SU-DHL-6 (cell line): ENCODE results near the gene VAT1.

Experiments used
- H2AFZ ChIP-seq: fragments of 200-600 bp; sonication (generic); 2 replicates; pipeline ENCODE4 v1.6.1; 2014; ENCODE audit warnings: low read depth, mild to moderate bottlenecking, moderate library complexity, mixed read lengths, antibody characterized with exemption, low read length; ENCODE audit not compliant: severe bottlenecking
- H3F3A ChIP-seq: fragments of 200-600 bp; shearing (Covaris generic); 2 replicates; pipeline ENCODE4 v1.6.0; 2016; ENCODE audit warnings: antibody characterized with exemption, mild to moderate bottlenecking; ENCODE audit not compliant: insufficient read depth
- H3K27ac ChIP-seq: fragments of 200-600 bp; sonication (generic); 2 replicates; pipeline ENCODE4 v1.5.1; 2016; ENCODE audit warnings: low read depth, mild to moderate bottlenecking, low read length, moderate library complexity, mixed read lengths
- H3K27me3 ChIP-seq: fragments of 200-600 bp; sonication (generic), shearing (Covaris generic); 2 replicates; pipeline ENCODE4 v1.6.0; 2014; ENCODE audit warnings: mild to moderate bottlenecking, low read length
- H3K36me3 ChIP-seq: fragments of 200-600 bp; sonication (generic); 2 replicates; pipeline ENCODE4 v1.6.1; 2014; ENCODE audit warnings: mild to moderate bottlenecking, low read length, mixed read lengths
- H3K4me2 ChIP-seq: fragments of 300-600, 200-600 bp; shearing (Covaris generic), sonication (generic); 2 replicates; pipeline ENCODE4 v1.6.0; 2014; ENCODE audit warnings: low read length, low read depth, mild to moderate bottlenecking; ENCODE audit not compliant: poor library complexity, severe bottlenecking
- H3K4me3 ChIP-seq: fragments of 200-600 bp; sonication (generic); 2 replicates; pipeline ENCODE4 v1.5.1; 2014; ENCODE audit warnings: antibody characterized with exemption, low read length, mild to moderate bottlenecking, mixed read lengths; ENCODE audit not compliant: insufficient read depth, poor library complexity, severe bottlenecking
- H3K79me2 ChIP-seq: fragments of 200-600 bp; sonication (generic); 2 replicates; pipeline ENCODE4 v1.6.1; 2014; ENCODE audit warnings: mild to moderate bottlenecking, low read length, moderate library complexity; ENCODE audit not compliant: insufficient read depth
- H3K9ac ChIP-seq: fragments of 200-600 bp; sonication (generic); 2 replicates; pipeline ENCODE4 v1.7.0; 2014; ENCODE audit warnings: mild to moderate bottlenecking, low read length
- H3K9me2 ChIP-seq: fragments of 200-600 bp; sonication (generic); replicated peaks from 2 replicates; pipeline ENCODE4 v1.6.1; 2014; ENCODE audit warnings: low read length; ENCODE audit not compliant: insufficient read depth
- H3K9me3 ChIP-seq: fragments of 200-600 bp; sonication (generic); 2 replicates; pipeline ENCODE4 v1.6.1; 2014; ENCODE audit warnings: low read length, mixed read lengths; ENCODE audit not compliant: insufficient read depth
- H4K20me1 ChIP-seq: fragments of 200-600 bp; sonication (generic); 2 replicates; pipeline ENCODE4 v1.6.1; 2014; ENCODE audit warnings: low read depth, mild to moderate bottlenecking, antibody characterized with exemption, low read length, moderate library complexity, mixed read lengths
- CTCF ChIP-seq: fragments of 200-600 bp; sonication (generic); IDR thresholded peaks from one replicate; pipeline ENCODE4 v1.5.1; 2017; ENCODE audit warnings: antibody characterized with exemption, mild to moderate bottlenecking, low read length, moderate library complexity; ENCODE audit not compliant: insufficient read depth, poor library complexity, severe bottlenecking
- EZH2phosphoT487 ChIP-seq: fragments of 200-600 bp; sonication (generic), shearing (Covaris generic); conservative IDR thresholded peaks from 2 replicates; pipeline ENCODE4 v1.6.1; 2018; ENCODE audit warnings: mild to moderate bottlenecking, antibody characterized with exemption, low read length, moderate library complexity, mixed read lengths

The VAT1 gene

GRCh38 chr17:43011728-43012472 lies 10.3 kb downstream of the VAT1 start:
- Histone ChIP-seq H3K27me3 (no peaks in the 10 kb centered on the region), H2AFZ (no peak overlapping the region), H3F3A (no peaks in the 10 kb centered on the region), H4K20me1 (no peaks in the 10 kb centered on the region), H3K36me3 (no peaks in the 10 kb centered on the region), H3K27ac (no peak overlapping the region), H3K9ac (no peak overlapping the region), H3K9me2 (no peaks in the 10 kb centered on the region), H3K4me3 (no peak overlapping the region), H3K79me2 (no peaks in the 10 kb centered on the region), H3K9me3 (no peaks in the 10 kb centered on the region), H3K4me2 (no peak overlapping the region)
- TF ChIP-seq EZH2phosphoT487 (no peak), CTCF (no peak)

GRCh38 chr17:43010667-43011308 lies 11.4 kb downstream of the VAT1 start:
- Histone ChIP-seq H3K9me3 (no peaks in the 10 kb centered on the region), H3K4me2 (no peak overlapping the region), H3K79me2 (no peaks in the 10 kb centered on the region), H3K9me2 (no peaks in the 10 kb centered on the region), H2AFZ (no peak overlapping the region), H4K20me1 (no peaks in the 10 kb centered on the region), H3K27ac (no peak overlapping the region), H3K9ac (no peak overlapping the region), H3K36me3 (no peaks in the 10 kb centered on the region), H3K4me3 (no peak overlapping the region), H3K27me3 (no peaks in the 10 kb centered on the region), H3F3A (no peaks in the 10 kb centered on the region)
- TF ChIP-seq EZH2phosphoT487: no peak
- no peak for TF ChIP-seq CTCF

- Histone ChIP-seq H3K9me2 (no peaks in the 10 kb centered on the region), H3F3A (peaks cover 23% of the 10 kb centered on the region), H3K27ac (peak within 1 kb of the TSS; percentile 38), H3K79me2 (no peaks in the 10 kb centered on the region), H2AFZ (peak within 1 kb of the TSS; percentile 27), H3K4me2 (peak within 1 kb of the TSS; percentile 65), H3K36me3 (peaks cover 10% of the 10 kb centered on the region; the same call in 1 of the 2 replicates), H3K4me3 (no peak within 1 kb of the TSS), H3K9me3 (no peaks in the 10 kb centered on the region), H3K27me3 (no peaks in the 10 kb centered on the region), H4K20me1 (no peaks in the 10 kb centered on the region), H3K9ac (peak within 1 kb of the TSS; percentile 54)
- TF ChIP-seq EZH2phosphoT487 (no peak), CTCF (no peak)
Measured at GRCh38 chr17:43006639-43007551, 15.3 kb downstream of the VAT1 start, which contains the start of gene IFI35. Gene IFI35, plus strand, starts transcription at chr17:43006784. Its CDS starts 164 bp downstream, at chr17:43006948.
